OCI-LY7 (cell line): ENCODE data around the gene INHBB.

Source experiments
- EZH2phosphoT487 ChIP-seq: fragments of 200-600 bp; sonication (generic); IDR thresholded peaks from 2 replicates; pipeline ENCODE4 v1.6.1; 2018; ENCODE audit warnings: low read depth, borderline replicate concordance, mild to moderate bottlenecking, mixed run types, antibody characterized with exemption, low read length, moderate library complexity, mixed read lengths
- TF ChIP-seq, protein P1 (sequence below): fragments of 200-600 bp; sonication (generic); conservative IDR thresholded peaks from 2 replicates; pipeline ENCODE4 v1.5.1; 2014; ENCODE audit warnings: mild to moderate bottlenecking, antibody characterized with exemption, low read length, moderate library complexity, mixed read lengths

- TF ChIP-seq, protein P1, sequence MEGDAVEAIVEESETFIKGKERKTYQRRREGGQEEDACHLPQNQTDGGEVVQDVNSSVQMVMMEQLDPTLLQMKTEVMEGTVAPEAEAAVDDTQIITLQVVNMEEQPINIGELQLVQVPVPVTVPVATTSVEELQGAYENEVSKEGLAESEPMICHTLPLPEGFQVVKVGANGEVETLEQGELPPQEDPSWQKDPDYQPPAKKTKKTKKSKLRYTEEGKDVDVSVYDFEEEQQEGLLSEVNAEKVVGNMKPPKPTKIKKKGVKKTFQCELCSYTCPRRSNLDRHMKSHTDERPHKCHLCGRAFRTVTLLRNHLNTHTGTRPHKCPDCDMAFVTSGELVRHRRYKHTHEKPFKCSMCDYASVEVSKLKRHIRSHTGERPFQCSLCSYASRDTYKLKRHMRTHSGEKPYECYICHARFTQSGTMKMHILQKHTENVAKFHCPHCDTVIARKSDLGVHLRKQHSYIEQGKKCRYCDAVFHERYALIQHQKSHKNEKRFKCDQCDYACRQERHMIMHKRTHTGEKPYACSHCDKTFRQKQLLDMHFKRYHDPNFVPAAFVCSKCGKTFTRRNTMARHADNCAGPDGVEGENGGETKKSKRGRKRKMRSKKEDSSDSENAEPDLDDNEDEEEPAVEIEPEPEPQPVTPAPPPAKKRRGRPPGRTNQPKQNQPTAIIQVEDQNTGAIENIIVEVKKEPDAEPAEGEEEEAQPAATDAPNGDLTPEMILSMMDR: no peak
- no peak for TF ChIP-seq EZH2phosphoT487
Measured at GRCh38 chr2:120319686-120320317, 26.1 kb upstream of the INHBB start.
